SK-N-SH (cell line): Measurements from ENCODE around the gene THOC2. TPM values are rescaled to one million over a fixed set of nuclear protein-coding genes. Genes with fewer than 3 reads are reported as not detected.

Experiments
- CTCF ChIA-PET: fragments of 300-600, 350-600 bp; formaldehyde crosslinking; extraction: SDS; loops from one replicate; lab custom pipeline; 2021; lab: Yijun Ruan, JAX
- POLR2A ChIA-PET: fragments of 350-600 bp; sonication (Branson Sonifier 250); formaldehyde crosslinking; extraction: SDS; loops from one replicate; lab custom pipeline; 2020; ENCODE audit warnings: antibody characterized with exemption, inconsistent platforms; lab: Yijun Ruan, JAX
- DNase-seq: peaks from one replicate; pipeline ENCODE4 v3.0.0; 2012
- H2AFZ ChIP-seq: fragments of 200-600 bp; sonication (generic); 2 replicates; pipeline ENCODE4 v1.8.1; 2016; ENCODE audit warnings: antibody characterized with exemption, mild to moderate bottlenecking, low read depth
- H3F3A ChIP-seq: fragments of 200-600 bp; sonication (generic); replicated peaks from 2 replicates; pipeline ENCODE3; 2016; ENCODE audit warnings: antibody characterized with exemption, mild to moderate bottlenecking; ENCODE audit not compliant: insufficient read depth
- H3K27ac ChIP-seq, 2 experiments: fragments of 200-500 bp in 1 of 2; fragments of 200-600 bp in 1 of 2; sonication (Bioruptor generic) in 1 of 2; sonication (generic), shearing (Covaris generic) in 1 of 2; 2 replicates each; pipeline versions ENCODE4 v1.5.1 to v1.6.1; 2014 to 2016; ENCODE audit warnings: low read depth in 2 of 2, inconsistent platforms in 1 of 2, low read length in 1 of 2, mild to moderate bottlenecking in 1 of 2, mixed read lengths in 1 of 2
- H3K27me3 ChIP-seq: fragments of 200-600 bp; sonication (generic), shearing (Covaris generic); 2 replicates; pipeline ENCODE4 v1.6.1; 2016; ENCODE audit warnings: mixed run types; ENCODE audit not compliant: insufficient read depth
- H3K36me3 ChIP-seq, 2 experiments: fragments of 200-500 bp in 1 of 2; fragments of 200-600 bp in 1 of 2; sonication (Bioruptor generic) in 1 of 2; sonication (generic) in 1 of 2; replicated peaks in 1 of 2; 2 replicates each; pipeline versions ENCODE3 to v1.5.1; 2014 to 2016; ENCODE audit warnings: low read length in 1 of 2, mild to moderate bottlenecking in 1 of 2; ENCODE audit not compliant: insufficient read depth in 2 of 2, control insufficient read depth in 1 of 2
- H3K4me1 ChIP-seq, 2 experiments: fragments of 200-500 bp in 1 of 2; fragments of 200-600 bp in 1 of 2; sonication (Bioruptor generic) in 1 of 2; sonication (generic), shearing (Covaris generic) in 1 of 2; 2 replicates each; pipeline versions ENCODE4 v1.5.1 to v1.6.1; 2014 to 2016; ENCODE audit warnings: low read depth in 1 of 2, low read length in 1 of 2, mixed run types in 1 of 2; ENCODE audit not compliant: insufficient read depth in 2 of 2, control insufficient read depth in 1 of 2
- H3K4me2 ChIP-seq: fragments of 200-600 bp; sonication (generic), shearing (Covaris generic); 2 replicates; pipeline ENCODE4 v1.6.1; 2017; ENCODE audit warnings: mixed run types
- H3K4me3 ChIP-seq, 2 experiments: fragments of 200-500 bp in 1 of 2; fragments of 200-600 bp in 1 of 2; sonication (Bioruptor generic) in 1 of 2; sonication (generic), shearing (Covaris generic) in 1 of 2; 2 replicates each; pipeline versions ENCODE4 v1.5.1 to v1.8.1; 2014 to 2016; ENCODE audit warnings: low read depth in 2 of 2, inconsistent platforms in 1 of 2, low read length in 1 of 2, mild to moderate bottlenecking in 1 of 2, mixed read lengths in 1 of 2, moderate library complexity in 1 of 2
- H3K79me2 ChIP-seq: fragments of 200-600 bp; sonication (generic); 2 replicates; pipeline ENCODE4 v1.8.1; 2017; ENCODE audit warnings: mild to moderate bottlenecking; ENCODE audit not compliant: insufficient read depth
- H3K9ac ChIP-seq: fragments of 200-600 bp; sonication (generic); 2 replicates; pipeline ENCODE4 v1.6.1; 2017; ENCODE audit warnings: mixed run types
- H3K9me2 ChIP-seq: fragments of 200-600 bp; sonication (generic); 2 replicates; pipeline ENCODE4 v1.6.1; 2017; ENCODE audit warnings: mixed run types
- H3K9me3 ChIP-seq: fragments of 200-600 bp; sonication (generic); 2 replicates; pipeline ENCODE4 v1.6.1; 2017; ENCODE audit warnings: mixed run types, mild to moderate bottlenecking, moderate library complexity
- H4K20me1 ChIP-seq: fragments of 200-600 bp; sonication (generic); 2 replicates; pipeline ENCODE4 v1.6.1; 2017; ENCODE audit warnings: mild to moderate bottlenecking, mixed run types; ENCODE audit not compliant: insufficient read depth
- CHD2 ChIP-seq: fragments of 150-350 bp; IDR thresholded peaks from 2 replicates; pipeline ENCODE4 v1.6.1; 2018; ENCODE audit warnings: low read length; ENCODE audit not compliant: partially characterized antibody
- EZH2phosphoT487 ChIP-seq: fragments of 200-600 bp; sonication (generic); IDR thresholded peaks from 2 replicates; pipeline ENCODE4 v1.6.1; 2017; ENCODE audit warnings: low read depth, mixed run types, mild to moderate bottlenecking, antibody characterized with exemption, moderate library complexity, borderline replicate concordance
- GABPA ChIP-seq: IDR thresholded peaks from 2 replicates; pipeline ENCODE4 v1.4.0; 2012; ENCODE audit warnings: low read depth, mild to moderate bottlenecking
- PBX3 ChIP-seq: IDR thresholded peaks from 2 replicates; pipeline ENCODE4; 2012
- RFX5 ChIP-seq: IDR thresholded peaks from 2 replicates; pipeline ENCODE4 v1.6.1; 2012; ENCODE audit warnings: mild to moderate bottlenecking, improper control_type of control experiment, low read length
- SMC3 ChIP-seq: IDR thresholded peaks from 2 replicates; pipeline ENCODE4 v1.6.1; 2012; ENCODE audit warnings: low read depth, low read length, improper control_type of control experiment
- TEAD4 ChIP-seq: IDR thresholded peaks from 2 replicates; pipeline ENCODE4 v1.4.0; 2012; ENCODE audit warnings: mild to moderate bottlenecking, borderline replicate concordance; ENCODE audit not compliant: insufficient read depth
- YY1 ChIP-seq: IDR thresholded peaks from 2 replicates; pipeline ENCODE4 v1.4.0; 2012; ENCODE audit warnings: low read depth, mild to moderate bottlenecking
- ZBTB33 ChIP-seq: IDR thresholded peaks from 2 replicates; pipeline ENCODE4 v1.4.0; 2012; ENCODE audit warnings: low read depth, borderline replicate concordance
- WGBS: methylation state at CpG from one replicate; pipeline ENCODE4 v1.1.6; 2017; ENCODE audit warnings: low lambda C conversion rate; 5-methylcytosine and 5-hydroxymethylcytosine counted together
- polyA plus RNA-seq, 3 experiments: library from polyadenylated mRNA; depleted of rRNA; stranded (reverse); fragments of >200 nt; gene quantifications; 2 replicates each; pipeline ENCODE4 v1.2.3, GENCODE V29; 2012
- TF ChIP-seq, protein P1 (sequence below): fragments of 200-600 bp; sonication (generic); IDR thresholded peaks from 2 replicates; pipeline ENCODE4 v1.6.1; 2017; ENCODE audit warnings: antibody characterized with exemption, mild to moderate bottlenecking, moderate library complexity
- TF ChIP-seq, protein P2 (sequence below): fragments of 150-350 bp; IDR thresholded peaks from 2 replicates; pipeline ENCODE4 v1.6.1; 2017; ENCODE audit warnings: antibody characterized with exemption, low read length, low read depth, borderline replicate concordance

The THOC2 gene
- polyA plus RNA-seq, 1 of the 3 experiments (the other 2 are of a cell fraction), result 26.7 TPM

GRCh38 chrX:123648028-123648810 is 84.6 kb downstream of the THOC2 start:
- CTCF ChIA-PET, result no interaction called here
- no peak overlapping the region for H2AFZ ChIP-seq
- no peaks in the 10 kb centered on the region for H3K4me1 ChIP-seq
- H3K9ac ChIP-seq, result no peak overlapping the region
- no peaks in the 10 kb centered on the region for H3K9me2 ChIP-seq
- no peak overlapping the region for H3K27ac ChIP-seq
- no peak for DNase-seq
- H3K4me2 ChIP-seq, result no peak overlapping the region
- H3K4me3 ChIP-seq, result no peak overlapping the region
- H3F3A ChIP-seq, result no peaks in the 10 kb centered on the region
- no peaks in the 10 kb centered on the region for H3K9me3 ChIP-seq
- no peaks in the 10 kb centered on the region for H3K27me3 ChIP-seq
- H3K79me2 ChIP-seq, result peaks cover 34% of the 10 kb centered on the region
- no peaks in the 10 kb centered on the region for H4K20me1 ChIP-seq
- WGBS, result 36% methylated on average over 6 of the region's 20 CpGs
- POLR2A ChIA-PET, result no interaction called here
- peaks cover 0 to 7% of the 10 kb centered on the region in 2 experiments for H3K36me3 ChIP-seq
- TF ChIP-seq EZH2phosphoT487, result no peak
- TF ChIP-seq YY1, result no peak
- TF ChIP-seq, protein P1, sequence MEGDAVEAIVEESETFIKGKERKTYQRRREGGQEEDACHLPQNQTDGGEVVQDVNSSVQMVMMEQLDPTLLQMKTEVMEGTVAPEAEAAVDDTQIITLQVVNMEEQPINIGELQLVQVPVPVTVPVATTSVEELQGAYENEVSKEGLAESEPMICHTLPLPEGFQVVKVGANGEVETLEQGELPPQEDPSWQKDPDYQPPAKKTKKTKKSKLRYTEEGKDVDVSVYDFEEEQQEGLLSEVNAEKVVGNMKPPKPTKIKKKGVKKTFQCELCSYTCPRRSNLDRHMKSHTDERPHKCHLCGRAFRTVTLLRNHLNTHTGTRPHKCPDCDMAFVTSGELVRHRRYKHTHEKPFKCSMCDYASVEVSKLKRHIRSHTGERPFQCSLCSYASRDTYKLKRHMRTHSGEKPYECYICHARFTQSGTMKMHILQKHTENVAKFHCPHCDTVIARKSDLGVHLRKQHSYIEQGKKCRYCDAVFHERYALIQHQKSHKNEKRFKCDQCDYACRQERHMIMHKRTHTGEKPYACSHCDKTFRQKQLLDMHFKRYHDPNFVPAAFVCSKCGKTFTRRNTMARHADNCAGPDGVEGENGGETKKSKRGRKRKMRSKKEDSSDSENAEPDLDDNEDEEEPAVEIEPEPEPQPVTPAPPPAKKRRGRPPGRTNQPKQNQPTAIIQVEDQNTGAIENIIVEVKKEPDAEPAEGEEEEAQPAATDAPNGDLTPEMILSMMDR, result no peak
- TF ChIP-seq TEAD4, result no peak
- no peak for TF ChIP-seq PBX3
- TF ChIP-seq RFX5, result no peak
- no peak for TF ChIP-seq GABPA

GRCh38 chrX:123647244-123647643 is 85.6 kb downstream of the THOC2 start:
- Histone ChIP-seq H3K9me2 (no peaks in the 10 kb centered on the region), H3K9ac (no peak overlapping the region), H3K79me2 (peaks cover 31% of the 10 kb centered on the region), H3K36me3 (peaks cover 3 to 7% of the 10 kb centered on the region in 2 experiments), H2AFZ (no peak overlapping the region), H3F3A (no peaks in the 10 kb centered on the region), H3K4me2 (no peak overlapping the region), H3K4me3 (no peak overlapping the region), H3K4me1 (no peaks in the 10 kb centered on the region), H3K27ac (no peak overlapping the region), H4K20me1 (no peaks in the 10 kb centered on the region), H3K27me3 (no peaks in the 10 kb centered on the region), H3K9me3 (no peaks in the 10 kb centered on the region)
- WGBS, result 44% methylated on average over 4 of the region's 4 CpGs
- no peak for DNase-seq
- POLR2A ChIA-PET, result no interaction called here
- TF ChIP-seq PBX3, result no peak
- TF ChIP-seq SMC3, result no peak
- TF ChIP-seq CHD2, result no peak
- no peak for TF ChIP-seq ZBTB33
- TF ChIP-seq, protein P2, sequence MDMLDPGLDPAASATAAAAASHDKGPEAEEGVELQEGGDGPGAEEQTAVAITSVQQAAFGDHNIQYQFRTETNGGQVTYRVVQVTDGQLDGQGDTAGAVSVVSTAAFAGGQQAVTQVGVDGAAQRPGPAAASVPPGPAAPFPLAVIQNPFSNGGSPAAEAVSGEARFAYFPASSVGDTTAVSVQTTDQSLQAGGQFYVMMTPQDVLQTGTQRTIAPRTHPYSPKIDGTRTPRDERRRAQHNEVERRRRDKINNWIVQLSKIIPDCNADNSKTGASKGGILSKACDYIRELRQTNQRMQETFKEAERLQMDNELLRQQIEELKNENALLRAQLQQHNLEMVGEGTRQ, result no peak
- CTCF ChIA-PET, result no interaction called here
